Measurements from ENCODE around the gene RNF5. TPM values are rescaled to one million over a fixed set of nuclear protein-coding genes. Genes with fewer than 3 reads are reported as not detected.

The RNF5 gene
- total and polyA plus RNA-seq, 10 of the 15 experiments (the other 5 are each of a cell fraction or from before 2014, with no cell fraction given): 31.4 to 114 (median 62.8) TPM

DNA sequence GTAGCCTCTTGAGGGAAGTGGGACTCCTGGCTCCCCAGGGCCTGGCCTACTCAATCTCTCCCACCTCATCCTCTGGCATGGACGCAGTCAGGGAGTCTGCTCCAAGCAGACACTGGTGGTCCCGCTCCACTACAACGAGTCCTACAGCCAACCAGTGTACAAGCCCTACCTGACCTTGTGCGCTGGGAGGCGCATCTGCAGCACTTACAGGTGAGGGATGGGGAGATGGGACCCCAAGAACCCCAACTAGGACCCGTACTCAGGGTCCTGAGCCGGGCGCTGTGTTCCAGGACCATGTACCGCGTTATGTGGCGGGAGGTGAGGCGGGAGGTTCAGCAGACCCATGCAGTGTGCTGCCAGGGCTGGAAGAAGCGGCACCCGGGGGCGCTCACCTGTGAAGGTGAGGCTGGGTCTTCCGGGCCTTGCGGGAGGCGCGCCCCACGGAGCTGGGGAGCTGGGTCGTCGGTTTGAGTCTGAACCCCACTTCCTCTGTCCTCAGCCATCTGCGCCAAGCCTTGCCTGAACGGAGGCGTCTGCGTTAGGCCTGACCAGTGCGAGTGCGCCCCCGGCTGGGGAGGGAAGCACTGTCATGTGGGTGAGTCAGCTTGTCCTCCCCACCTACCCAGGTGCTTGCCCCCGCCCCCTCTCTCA lies 11.7 kb upstream of the RNF5 start:
- Histone ChIP-seq H4K20me1 (ENCODE audit: control insufficient read depth, insufficient read depth) (no peaks in the 10 kb centered on the region; the same call in 1 of the 2 replicates), H3K79me2 (ENCODE audit: control insufficient read depth, insufficient read depth, low read length) (no peaks in the 10 kb centered on the region), H3K9me3 (replicated peaks; ENCODE audit: control insufficient read depth, insufficient read depth, low read length) (no peaks in the 10 kb centered on the region), H3K36me3 (ENCODE audit: control insufficient read depth in 2 of 2, insufficient read depth in 2 of 2, low read length in 1 of 2) (peaks cover 0 to 3% of the 10 kb centered on the region in 2 experiments; a peak in 1 of 4 replicates), H3K4me2 (ENCODE audit: control insufficient read depth, insufficient read depth) (no peak overlapping the region), H3K4me3 (no peak overlapping the region), H3K9ac (ENCODE audit: control insufficient read depth, insufficient read depth, low read length) (no peak overlapping the region), H3K4me1 (ENCODE audit: control insufficient read depth, insufficient read depth, low read length) (no peaks in the 10 kb centered on the region), H3K27me3 (replicated peaks in 1 of 2; ENCODE audit: control insufficient read depth in 2 of 2, insufficient read depth in 2 of 2, low read length in 1 of 2) (no peaks in the 10 kb centered on the region), H3K27ac (ENCODE audit: control insufficient read depth, insufficient read depth) (no peak overlapping the region), H2AFZ (ENCODE audit: control insufficient read depth, low read depth, low read length) (no peak overlapping the region)
- DNase-seq (ENCODE audit: low read depth, low spot score): no peak
- CTCF ChIA-PET: no interaction called here
- intact Hi-C loops (cut with micrococcal nuclease; ENCODE audit: unreplicated experiment) (no loop called here), in situ Hi-C loops (cut with MboI) (no loop called here)
- no peak for ATAC-seq
- no peak for FAIRE-seq
- RAD21 ChIA-PET (ENCODE audit: unreplicated experiment): no interaction called here
- POLR2A ChIA-PET: no interaction called here
- SMC1A ChIA-PET (ENCODE audit: uncharacterized antibody, unreplicated experiment): no interaction called here
- 91% methylated on average over 29 of the region's 30 CpGs for whole genome bisulfite sequencing (ENCODE audit: insufficient coverage, insufficient replicate concordance, low lambda C conversion rate, missing lambda C conversion rate)
- BruUV-seq (replicated peaks): no TSS peak
- TF ChIP-seq CREB1 (IDR thresholded peaks at IDR 0.05; ENCODE audit: low read depth): no peak
- no peak for TF ChIP-seq HSF1 (IDR thresholded peaks at IDR 0.05; ENCODE audit: low read depth, low read length)
- TF ChIP-seq SRF (IDR thresholded peaks at IDR 0.05; ENCODE audit: low read depth in 2 of 2, low read length in 2 of 2): no peak
- no peak for TF ChIP-seq SREBF1 (IDR thresholded peaks at IDR 0.05; ENCODE audit: low read length)
- no peak for TF ChIP-seq IRF4 (IDR thresholded peaks at IDR 0.05; ENCODE audit: low read depth, low read length)
- no peak for TF ChIP-seq PKNOX1 (IDR thresholded peaks at IDR 0.05)
- TF ChIP-seq, protein P1, sequence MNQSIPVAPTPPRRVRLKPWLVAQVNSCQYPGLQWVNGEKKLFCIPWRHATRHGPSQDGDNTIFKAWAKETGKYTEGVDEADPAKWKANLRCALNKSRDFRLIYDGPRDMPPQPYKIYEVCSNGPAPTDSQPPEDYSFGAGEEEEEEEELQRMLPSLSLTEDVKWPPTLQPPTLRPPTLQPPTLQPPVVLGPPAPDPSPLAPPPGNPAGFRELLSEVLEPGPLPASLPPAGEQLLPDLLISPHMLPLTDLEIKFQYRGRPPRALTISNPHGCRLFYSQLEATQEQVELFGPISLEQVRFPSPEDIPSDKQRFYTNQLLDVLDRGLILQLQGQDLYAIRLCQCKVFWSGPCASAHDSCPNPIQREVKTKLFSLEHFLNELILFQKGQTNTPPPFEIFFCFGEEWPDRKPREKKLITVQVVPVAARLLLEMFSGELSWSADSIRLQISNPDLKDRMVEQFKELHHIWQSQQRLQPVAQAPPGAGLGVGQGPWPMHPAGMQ (IDR thresholded peaks at IDR 0.05; ENCODE audit: borderline replicate concordance): no peak
- TF ChIP-seq SMAD1 (IDR thresholded peaks at IDR 0.05; ENCODE audit: low read depth, partially characterized antibody): no peak
- TF ChIP-seq, protein P2, sequence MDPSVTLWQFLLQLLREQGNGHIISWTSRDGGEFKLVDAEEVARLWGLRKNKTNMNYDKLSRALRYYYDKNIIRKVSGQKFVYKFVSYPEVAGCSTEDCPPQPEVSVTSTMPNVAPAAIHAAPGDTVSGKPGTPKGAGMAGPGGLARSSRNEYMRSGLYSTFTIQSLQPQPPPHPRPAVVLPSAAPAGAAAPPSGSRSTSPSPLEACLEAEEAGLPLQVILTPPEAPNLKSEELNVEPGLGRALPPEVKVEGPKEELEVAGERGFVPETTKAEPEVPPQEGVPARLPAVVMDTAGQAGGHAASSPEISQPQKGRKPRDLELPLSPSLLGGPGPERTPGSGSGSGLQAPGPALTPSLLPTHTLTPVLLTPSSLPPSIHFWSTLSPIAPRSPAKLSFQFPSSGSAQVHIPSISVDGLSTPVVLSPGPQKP (IDR thresholded peaks at IDR 0.05; ENCODE audit: low read depth, low read length): no peak
- no peak for TF ChIP-seq GABPA (IDR thresholded peaks at IDR 0.05; ENCODE audit: low read depth)
- TF ChIP-seq BMI1 (IDR thresholded peaks at IDR 0.05; ENCODE audit: borderline replicate concordance): no peak
- no peak for TF ChIP-seq STAT3 (IDR thresholded peaks at IDR 0.05; ENCODE audit: low read depth, low read length)
- TF ChIP-seq CBX5 (IDR thresholded peaks at IDR 0.05; ENCODE audit: low read depth): no peak
- no peak for TF ChIP-seq KAT2A (conservative IDR thresholded peaks at IDR 0.05; ENCODE audit: control insufficient read depth, low read depth, low read length)
- no peak for TF ChIP-seq MTA2 (IDR thresholded peaks at IDR 0.05; ENCODE audit: low read depth)
- TF ChIP-seq CREM (IDR thresholded peaks at IDR 0.05; ENCODE audit: low read depth): no peak

All from GM12878 (cell line).